Retina (tissue), 1 donor: Measurements from ENCODE around the gene INO80.
"Not testable (repeated sequence)": the region's sequence is repeated elsewhere in the genome, so short reads cannot be mapped to it uniquely, and the experiment has no call there.

Experiments used
- DNase-seq: peaks from one replicate; pipeline ENCODE4 v3.0.0-alpha.2; 2016

Gene INO80, protein sequence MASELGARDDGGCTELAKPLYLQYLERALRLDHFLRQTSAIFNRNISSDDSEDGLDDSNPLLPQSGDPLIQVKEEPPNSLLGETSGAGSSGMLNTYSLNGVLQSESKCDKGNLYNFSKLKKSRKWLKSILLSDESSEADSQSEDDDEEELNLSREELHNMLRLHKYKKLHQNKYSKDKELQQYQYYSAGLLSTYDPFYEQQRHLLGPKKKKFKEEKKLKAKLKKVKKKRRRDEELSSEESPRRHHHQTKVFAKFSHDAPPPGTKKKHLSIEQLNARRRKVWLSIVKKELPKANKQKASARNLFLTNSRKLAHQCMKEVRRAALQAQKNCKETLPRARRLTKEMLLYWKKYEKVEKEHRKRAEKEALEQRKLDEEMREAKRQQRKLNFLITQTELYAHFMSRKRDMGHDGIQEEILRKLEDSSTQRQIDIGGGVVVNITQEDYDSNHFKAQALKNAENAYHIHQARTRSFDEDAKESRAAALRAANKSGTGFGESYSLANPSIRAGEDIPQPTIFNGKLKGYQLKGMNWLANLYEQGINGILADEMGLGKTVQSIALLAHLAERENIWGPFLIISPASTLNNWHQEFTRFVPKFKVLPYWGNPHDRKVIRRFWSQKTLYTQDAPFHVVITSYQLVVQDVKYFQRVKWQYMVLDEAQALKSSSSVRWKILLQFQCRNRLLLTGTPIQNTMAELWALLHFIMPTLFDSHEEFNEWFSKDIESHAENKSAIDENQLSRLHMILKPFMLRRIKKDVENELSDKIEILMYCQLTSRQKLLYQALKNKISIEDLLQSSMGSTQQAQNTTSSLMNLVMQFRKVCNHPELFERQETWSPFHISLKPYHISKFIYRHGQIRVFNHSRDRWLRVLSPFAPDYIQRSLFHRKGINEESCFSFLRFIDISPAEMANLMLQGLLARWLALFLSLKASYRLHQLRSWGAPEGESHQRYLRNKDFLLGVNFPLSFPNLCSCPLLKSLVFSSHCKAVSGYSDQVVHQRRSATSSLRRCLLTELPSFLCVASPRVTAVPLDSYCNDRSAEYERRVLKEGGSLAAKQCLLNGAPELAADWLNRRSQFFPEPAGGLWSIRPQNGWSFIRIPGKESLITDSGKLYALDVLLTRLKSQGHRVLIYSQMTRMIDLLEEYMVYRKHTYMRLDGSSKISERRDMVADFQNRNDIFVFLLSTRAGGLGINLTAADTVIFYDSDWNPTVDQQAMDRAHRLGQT (N-terminal part only)

DNA sequence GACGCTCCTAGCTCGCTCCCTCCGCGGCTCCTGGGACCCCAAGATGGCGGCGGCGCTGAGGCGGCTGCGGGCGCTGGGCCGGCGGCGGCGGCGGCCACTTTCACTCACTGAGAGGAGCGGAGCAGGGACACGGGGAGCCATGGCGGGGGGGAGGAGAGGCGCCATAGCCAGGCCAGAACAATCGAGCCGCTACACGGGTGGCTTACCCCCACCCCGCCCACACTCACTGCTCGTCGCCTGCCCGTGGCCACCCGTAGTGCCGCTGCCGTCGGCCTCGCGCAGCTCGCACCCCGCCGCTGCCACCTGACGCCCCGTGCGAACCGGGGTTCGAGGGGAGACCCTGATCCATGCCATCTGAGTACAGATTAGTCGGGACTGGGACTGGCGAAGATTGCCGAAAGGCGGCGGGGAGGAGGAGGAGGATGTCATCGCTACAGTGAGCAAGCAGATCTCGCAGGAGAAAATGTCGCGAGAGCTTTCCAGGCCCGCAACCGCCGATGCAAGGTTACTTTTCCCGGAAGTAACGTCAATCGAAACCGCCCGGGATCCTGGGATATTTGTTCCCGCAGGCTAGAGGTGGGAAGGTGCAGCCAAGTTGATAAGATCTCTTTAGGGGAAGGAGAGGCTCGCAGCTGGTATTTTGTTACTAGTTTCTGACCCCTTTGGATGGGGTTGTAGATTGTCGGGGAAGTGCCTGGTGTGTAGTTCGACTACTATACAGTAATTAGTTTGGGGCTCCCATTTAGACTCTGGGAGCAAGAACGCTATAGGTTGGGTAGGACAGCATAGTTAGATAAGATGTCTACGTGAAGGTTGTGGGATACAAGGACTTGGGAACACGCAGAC lies at the start of gene INO80:
Gene INO80 (minus strand): TSS at position 165 of the 846 bp plus-strand sequence. CDS start 19,970 bp downstream, outside the sequence.
- peak; percentile 99 for DNase-seq

DNA sequence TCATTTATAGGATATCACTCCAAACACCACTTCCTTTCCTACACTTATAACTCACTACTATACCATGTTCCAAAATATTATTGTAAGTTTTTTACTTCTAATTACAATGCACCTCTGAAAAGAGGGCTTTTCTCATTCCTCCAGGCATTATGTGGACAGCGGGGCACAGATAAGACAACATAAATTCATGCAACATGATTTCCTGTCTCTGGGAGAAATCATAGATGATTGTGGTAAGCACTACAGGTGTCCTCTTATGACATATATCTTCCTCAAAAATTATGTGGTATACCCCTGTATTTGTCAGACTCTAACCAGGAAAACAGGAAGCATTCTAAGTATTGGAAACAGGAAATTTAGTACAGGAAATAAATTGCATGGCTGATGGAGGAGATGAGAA lies 45.7 kb upstream of the INO80 start:
- no peak for DNase-seq

DNA sequence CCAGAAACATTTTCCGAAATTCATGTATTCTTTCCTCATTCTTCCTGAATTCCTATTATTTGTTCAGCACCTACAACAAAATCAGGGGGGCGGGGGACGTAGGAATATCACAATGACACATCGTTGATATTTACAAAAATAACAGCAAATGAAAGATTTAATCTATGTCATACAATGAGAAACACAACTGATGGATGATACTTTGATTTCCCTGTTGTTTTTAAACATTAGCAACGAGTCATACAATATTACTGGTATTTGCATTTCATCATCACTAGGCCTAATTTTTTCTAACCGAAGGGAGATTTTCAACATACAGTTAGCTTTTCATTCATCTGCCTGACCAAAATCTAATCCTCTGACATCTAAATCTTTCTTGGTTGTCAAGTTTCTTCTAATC lies 45.3 kb upstream of the INO80 start:
- no peak for DNase-seq

DNA sequence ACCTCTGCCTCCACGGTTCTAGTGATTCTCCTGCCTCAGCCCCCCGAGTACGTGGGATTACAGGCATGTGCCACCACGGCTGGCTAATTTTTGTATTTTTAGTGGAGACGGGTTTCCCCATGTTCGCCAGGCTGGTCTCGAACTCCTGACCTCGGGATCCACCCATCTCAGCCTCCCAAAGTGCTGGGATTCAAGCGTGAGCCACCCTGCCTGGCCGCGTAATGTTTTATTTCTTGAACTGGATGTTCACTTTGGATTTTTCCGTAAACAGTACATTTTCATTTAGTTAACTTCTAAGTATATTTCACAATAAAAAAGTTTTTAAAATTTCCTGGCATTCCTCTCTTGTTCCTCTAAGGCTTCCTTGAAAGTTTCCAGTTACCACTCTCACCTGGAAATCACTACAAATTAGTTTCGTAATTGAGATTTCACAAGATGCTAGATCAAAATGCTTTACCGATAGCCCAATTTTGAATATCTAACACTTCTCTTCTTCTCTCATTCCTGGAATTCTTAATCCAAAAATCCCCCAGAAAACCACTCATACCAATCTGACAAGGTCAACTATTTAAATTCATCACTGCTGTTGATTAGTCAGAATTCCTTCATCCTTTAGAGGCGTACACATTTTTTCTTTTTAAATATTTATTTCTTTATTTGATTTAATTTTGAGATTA lies 44.7 kb upstream of the INO80 start:
- no peak for DNase-seq

DNA sequence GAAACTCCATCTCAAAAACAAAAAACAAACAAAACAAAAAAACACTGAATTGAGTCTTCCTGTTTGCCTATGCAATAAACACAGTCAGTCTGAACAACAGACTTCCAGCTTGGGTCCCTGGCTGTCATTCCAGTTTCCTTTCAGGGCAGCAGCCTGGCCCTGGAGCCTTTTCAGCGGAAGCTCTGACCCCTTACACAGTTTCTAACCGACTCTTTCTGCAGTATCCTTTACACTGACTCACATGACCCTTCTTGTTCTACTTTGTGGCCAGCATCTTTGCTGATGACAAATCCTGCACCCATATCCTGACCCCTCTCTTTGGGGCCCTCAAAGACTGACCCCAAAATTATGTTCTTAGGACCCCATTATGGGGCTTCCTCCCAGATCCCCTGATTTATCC lies 38.3 kb upstream of the INO80 start:
- no peak for DNase-seq

DNA sequence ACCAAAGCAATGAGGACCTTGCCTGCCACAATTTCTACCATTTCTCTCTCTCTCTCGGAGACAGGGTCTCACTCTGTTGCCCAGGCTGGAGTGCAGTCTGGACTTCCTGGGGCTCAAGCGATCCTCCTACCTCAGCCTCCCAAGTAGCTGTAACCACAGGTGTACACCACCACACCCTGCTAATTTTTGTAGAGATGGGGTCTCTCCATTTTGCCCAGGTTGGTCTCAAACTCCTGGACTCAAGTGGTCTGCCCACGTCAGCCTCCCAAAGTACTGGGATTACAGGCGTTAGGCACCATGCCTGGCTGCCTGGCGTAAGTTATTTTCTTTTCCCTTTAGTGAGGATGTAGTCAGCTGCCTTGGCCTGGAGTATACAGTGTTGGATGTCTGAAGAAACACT lies 37.7 kb upstream of the INO80 start:
- no peak for DNase-seq

DNA sequence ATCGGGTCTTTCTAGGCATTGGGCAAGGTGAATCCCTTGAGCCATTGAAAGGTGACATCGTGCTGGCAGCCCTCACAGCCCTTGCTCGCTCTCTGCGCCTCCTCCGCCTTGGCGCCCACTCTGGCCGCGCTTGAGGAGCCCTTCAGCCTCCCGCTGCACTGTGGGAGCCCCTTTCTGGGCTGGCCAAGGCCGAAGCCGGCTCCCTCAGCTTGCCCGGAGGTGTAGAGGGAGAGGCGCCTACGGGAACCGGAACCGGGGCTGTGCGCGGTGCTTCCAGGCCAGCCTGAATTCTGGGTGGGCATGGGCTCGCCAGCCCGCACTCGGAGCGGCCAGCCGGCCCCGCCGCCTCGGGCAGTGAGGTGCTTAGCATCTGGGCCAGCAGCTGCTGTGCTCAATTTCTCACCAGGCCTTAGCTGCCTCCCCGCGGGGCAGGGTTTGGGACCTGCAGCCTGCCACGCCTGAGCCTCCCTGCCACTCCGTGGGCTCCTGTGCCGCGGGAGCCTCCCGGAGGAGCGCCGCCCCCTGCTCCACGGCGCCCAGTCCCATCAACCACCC lies 35.4 kb upstream of the INO80 start:
- DNase-seq, result no peak

DNA sequence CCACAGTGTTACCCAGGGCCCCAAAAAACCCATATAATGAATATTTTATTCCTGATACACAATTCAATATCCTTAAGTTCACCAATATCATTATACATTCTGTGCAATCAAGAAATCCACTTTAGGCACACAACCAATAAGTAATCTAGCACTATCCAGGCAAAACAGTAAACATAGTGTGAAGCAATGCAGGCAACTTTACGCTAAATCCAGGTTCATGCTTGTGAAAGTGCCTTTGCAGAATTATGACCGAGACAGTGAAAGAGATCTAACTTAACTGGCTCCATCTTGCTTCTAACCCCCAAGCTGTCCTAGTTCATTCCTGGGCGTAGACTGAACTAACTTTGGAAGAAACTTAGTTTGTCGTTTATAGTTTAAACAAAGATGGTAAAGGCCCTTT lies 34.2 kb upstream of the INO80 start:
- no peak for DNase-seq

DNA sequence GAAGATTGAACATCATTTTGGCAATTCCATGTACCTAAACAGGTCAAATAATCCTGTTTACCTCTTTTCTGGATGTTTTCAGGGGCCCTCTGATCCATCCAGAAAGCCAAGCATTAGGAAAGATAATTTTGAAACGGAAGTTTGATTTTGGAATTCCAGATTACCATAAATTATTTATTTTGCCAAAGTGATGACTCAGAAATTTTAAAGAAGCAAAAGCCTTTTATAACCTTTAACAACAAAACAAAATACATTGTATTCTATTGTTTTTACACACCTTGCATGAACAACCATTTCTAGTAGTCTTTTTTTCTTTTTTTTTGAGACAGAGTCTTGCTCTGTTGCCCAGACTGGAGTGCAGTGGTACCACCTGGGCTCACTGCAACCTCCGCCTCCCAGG lies 32.0 kb upstream of the INO80 start:
- no peak for DNase-seq

DNA sequence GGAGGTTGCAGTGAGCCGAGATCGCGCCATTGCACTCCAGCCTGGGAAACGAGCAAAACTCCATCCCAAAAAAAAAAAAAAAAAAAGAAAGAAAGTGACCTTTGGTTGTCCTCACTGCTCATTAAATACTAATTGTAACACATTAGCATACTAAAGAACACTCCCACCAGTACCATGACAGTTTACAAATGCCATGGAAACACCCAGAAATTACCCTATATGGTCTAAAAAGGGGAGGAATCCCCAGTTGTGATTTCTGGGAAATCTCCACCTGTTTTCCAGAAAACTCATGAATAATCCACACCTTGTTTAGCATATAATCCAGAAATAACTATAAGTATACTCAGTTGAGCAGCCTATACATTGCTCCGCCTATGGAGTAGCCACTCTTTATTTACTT lies 23.5 kb upstream of the INO80 start:
- DNase-seq, result no peak

DNA sequence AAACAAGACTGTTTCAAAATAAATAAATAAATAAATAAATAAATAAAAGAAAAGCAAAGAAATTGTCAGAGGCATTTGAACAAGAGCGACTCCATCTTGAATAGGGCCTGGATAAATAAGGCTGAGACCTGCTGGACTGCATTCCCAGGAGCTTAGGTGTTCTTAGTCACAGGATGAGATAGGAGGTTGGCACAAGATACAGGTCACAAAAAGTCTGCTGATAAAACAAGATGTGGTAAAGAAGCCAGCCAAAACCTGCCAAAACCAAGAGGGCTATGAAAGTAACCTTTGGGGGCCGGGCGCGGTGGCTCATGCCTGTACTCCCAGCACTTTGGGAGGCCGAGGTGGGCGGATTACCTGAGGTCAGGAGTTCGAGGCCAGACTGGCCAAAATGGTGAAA lies 23.0 kb upstream of the INO80 start:
- not testable (repeated sequence) for DNase-seq

DNA sequence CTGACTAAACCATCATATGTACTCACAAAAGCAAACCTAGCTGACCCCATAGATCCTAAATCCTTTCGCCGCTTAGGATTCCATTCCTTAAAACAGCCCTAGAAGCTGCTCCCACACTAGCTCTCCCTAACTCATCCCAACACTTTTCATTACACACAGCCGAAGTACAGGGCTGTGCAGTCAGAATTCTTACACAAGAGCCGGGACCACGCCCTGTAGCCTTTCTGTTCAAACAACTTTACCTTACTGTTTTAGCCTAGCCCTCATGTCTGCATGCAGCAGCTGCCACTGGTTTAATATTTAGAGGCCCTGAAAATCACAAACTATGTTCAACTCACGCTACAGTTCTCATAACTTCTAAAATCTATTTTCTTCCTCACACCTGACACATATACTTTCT lies 19.5 kb upstream of the INO80 start:
- not testable (repeated sequence) for DNase-seq

DNA sequence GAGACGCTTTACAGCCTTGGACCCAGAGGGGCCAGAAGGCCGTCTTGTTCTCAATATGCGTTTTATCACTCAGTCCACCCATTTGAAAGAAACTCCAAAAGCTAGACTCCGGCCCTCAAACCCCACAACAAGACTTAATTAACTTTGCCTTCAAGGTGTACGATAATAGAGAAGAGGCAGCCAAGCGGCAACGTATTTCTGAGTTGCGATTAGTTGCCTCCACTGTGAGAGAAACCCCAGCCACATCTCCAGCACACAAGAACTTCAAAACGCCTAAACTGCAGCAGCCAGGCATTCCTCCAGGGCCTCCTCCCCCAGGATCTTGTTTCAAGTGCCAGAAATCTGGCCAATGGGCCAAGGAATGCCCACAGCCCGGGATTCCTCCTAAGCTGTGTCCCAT lies 17.4 kb upstream of the INO80 start:
- peak; percentile 7 for DNase-seq

DNA sequence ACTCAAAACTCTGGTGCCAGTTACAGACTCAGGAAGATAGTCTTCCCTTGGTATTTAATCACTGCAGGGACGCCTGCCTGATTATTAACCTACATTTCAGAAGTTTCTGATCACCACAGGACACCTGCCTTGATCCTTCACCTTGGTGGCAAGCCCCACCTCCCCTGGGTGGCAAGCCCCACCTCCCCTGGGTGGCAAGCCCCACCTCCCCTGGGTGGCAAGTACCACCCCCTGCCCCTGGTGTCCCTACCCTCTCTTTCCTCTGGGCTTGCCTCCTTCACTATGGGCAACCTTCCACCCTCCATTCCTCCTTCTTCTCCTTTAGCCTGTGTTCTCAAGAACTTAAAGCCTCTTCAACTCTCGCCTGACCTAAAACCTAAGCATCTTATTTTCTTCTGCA lies 16.0 kb upstream of the INO80 start:
- DNase-seq, result not testable (repeated sequence)

DNA sequence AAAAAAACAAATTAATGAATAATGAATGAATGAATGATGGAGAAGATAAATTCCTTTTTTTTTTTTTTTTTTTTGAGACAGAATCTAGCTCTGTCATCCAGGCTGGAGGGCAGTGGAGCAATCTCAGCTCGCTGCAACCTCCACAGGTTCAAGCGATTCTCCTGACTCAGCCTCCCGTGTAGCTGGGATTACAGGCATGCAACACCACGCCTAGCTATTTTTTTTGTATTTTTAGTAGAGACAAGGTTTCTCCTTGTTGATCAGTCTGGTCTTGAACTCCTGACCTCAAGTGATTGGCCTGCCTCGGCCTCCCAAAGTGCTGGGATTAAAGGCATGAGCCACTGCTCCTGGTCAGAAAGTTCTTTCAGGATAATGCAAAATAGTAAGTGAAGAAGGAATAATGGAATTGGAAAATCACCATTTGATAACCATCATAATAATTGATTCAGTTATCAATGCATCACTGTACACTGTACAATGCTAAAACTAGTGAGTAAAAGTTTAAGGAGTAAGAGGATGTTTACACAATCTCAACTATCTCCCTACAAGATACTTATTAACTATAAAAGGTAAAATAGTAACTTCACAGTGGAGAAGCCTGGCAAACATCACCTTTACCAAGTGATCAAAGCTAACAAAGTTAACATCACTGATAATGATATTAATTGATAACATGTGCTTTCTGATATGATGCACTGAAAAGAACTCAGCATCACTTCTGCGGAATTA lies 12.3 kb upstream of the INO80 start:
- no peak for DNase-seq

DNA sequence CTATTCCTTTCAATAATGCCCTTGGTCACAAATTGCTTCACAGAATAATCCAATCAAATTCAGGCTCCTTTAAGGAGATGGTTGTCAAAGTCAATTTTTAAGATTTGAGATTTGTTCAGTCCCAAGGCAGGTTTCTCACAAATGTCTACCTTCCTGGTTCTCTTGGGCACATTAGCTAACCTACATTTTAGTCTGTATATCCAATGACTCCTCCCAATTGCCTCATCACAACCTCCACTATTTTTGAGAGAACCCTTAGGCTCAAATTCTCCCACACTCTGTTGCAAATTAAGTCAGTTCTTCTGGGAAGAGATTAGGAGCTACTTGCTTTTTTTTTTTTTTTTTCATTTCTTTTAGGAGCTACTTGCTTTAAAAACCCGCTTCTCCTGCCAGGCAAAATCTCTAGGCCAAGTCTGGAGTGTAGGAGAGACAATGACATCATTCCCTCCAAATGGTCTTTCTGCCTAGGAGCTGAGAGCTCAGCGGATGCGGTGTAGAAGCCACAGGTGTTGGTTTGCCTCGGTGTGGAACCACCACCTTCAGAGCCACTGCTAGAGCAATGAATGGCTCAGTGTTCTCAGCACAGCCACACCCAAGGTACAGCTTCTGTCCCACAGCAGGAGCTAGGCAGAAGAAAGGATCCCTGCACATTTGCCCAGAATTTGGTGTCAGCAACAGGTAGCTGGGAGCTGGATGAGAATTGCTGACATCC lies 10.0 kb upstream of the INO80 start:
- DNase-seq, result no peak

DNA sequence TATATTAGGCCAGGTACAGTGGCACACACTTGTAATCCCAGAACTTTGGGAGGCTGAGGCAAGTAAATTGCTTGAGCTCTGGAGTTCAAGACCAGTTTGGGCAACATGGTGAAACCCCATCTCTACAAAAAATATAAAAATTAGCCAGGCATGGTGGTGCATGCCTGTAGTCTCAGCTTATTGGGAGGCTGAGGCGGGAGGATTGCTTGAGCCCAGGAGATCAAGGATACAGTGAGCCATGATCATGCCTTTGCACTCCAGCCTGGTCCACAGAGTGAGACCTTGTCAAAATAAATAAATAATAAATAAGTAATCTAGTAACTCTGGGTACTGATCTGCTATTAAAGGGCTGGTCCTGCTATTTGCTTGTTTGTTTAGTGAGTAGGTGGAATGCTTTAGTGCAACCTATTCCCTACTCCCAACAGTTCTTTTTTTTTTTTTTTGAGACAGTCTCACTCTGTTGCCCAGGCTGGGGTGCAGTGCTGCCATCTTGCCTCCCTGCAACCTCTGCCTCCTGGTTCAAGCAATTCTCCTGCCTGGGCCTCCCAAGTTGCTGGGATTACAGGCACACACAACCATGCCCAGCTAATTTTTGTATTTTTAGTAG lies 9.1 kb upstream of the INO80 start:
- no peak for DNase-seq

DNA sequence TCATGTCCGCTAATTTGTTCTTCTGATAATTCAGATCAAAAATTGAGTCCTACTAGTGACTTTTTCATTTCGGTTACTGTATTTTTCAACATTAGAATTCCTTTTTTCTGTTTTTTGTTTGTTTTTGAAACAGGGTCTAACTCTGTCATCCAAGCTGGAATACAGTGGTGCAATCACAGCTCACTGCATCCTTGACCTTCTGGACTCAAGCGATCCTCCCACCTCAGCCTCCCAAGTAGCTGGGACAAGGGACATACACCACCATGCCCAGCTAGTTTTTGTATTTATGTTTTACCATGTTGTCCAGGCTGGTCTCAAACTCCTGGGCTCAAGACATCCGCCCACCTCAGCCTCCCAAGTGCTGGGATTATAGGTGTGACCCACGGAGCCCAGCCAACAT lies 8.0 kb upstream of the INO80 start:
- DNase-seq, result no peak

DNA sequence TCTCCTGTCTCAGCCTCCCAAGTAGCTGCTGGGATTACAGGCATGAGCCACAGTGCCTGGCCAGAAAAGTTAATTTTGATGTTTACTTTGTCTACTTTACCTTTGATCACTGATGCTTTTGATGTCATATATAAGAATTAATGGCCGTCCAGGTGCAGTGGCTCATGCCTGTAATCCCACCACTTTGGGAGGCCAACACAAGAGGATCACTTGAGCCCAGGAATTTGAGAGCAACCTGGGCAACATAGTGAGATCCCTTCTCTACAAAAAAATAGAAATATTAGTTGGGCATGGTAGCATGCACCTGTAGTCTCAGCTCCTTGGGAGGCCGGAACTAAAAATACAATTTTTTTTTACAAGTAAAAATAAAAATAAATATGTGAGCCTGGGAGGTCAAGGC lies 6.8 kb upstream of the INO80 start:
- no peak for DNase-seq

DNA sequence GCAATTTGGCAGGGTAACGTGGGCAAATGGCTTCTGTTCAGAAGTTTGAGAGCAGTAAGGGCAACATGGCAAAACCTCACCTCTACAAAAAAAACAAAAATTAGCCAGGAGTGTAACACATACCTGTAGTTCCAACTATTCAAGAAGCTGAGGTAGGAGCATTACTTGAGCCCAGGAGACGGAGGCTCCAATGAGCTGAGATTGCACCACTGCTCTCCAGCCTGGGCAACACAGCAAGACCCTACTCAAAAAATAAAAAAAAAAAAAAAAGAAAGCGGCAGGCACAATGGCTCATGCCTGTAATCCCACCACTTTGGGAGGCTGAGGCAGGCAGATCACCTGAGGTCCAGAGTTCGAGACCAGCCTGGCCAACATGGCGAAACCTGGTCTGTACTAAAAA lies 5.9 kb upstream of the INO80 start:
- DNase-seq, result no peak
